Retina (tissue), 1 donor: Measurements from ENCODE around the gene EPAS1.

Experiments
- DNase-seq: peaks from one replicate; pipeline ENCODE4 v3.0.0-alpha.2; 2016

EPAS1 gene

GRCh38 chr2:46303233-46303632 is 6.0 kb downstream of the EPAS1 start:
- DNase-seq, result no peak

GRCh38 chr2:46303822-46304221 is 6.6 kb downstream of the EPAS1 start:
- no peak for DNase-seq

GRCh38 chr2:46304635-46305034 is 7.4 kb downstream of the EPAS1 start:
- no peak for DNase-seq

GRCh38 chr2:46305187-46305586 is 8.0 kb downstream of the EPAS1 start:
- DNase-seq, result no peak

GRCh38 chr2:46305767-46306166 is 8.6 kb downstream of the EPAS1 start:
- no peak for DNase-seq

- no peak for DNase-seq
Measured at GRCh38 chr2:46306330-46306751, 9.1 kb downstream of the EPAS1 start.

- no peak for DNase-seq
Measured at GRCh38 chr2:46306988-46307655, 9.9 kb downstream of the EPAS1 start.

GRCh38 chr2:46308081-46308480 is 10.9 kb downstream of the EPAS1 start:
- no peak for DNase-seq

- DNase-seq, result no peak
Measured at GRCh38 chr2:46308629-46309028, 11.4 kb downstream of the EPAS1 start.

- DNase-seq, result no peak
Measured at GRCh38 chr2:46309052-46309953, 12.1 kb downstream of the EPAS1 start.

- no peak for DNase-seq
Measured at GRCh38 chr2:46310446-46310845, 13.2 kb downstream of the EPAS1 start.

- DNase-seq, result no peak
Measured at GRCh38 chr2:46311651-46312223, 14.5 kb downstream of the EPAS1 start.

- DNase-seq, result no peak
Measured at GRCh38 chr2:46313063-46313462, 15.9 kb downstream of the EPAS1 start.

GRCh38 chr2:46314065-46314835 is 17.0 kb downstream of the EPAS1 start:
- no peak for DNase-seq

- no peak for DNase-seq
Measured at GRCh38 chr2:46315103-46315890, 18.1 kb downstream of the EPAS1 start.

- DNase-seq, result no peak
Measured at GRCh38 chr2:46317094-46317486, 19.9 kb downstream of the EPAS1 start.

GRCh38 chr2:46318579-46319460 is 21.6 kb downstream of the EPAS1 start:
- DNase-seq, result no peak

- DNase-seq, result no peak
Measured at GRCh38 chr2:46319711-46320110, 22.5 kb downstream of the EPAS1 start.

- DNase-seq, result no peak
Measured at GRCh38 chr2:46320141-46320567, 22.9 kb downstream of the EPAS1 start.

GRCh38 chr2:46323730-46324129 is 26.5 kb downstream of the EPAS1 start:
- DNase-seq, result no peak
